HCT116 (cell line): ENCODE results near the gene TCF23. TPM values are rescaled to one million over a fixed set of nuclear protein-coding genes. Genes with fewer than 3 reads are reported as not detected.

Experiments used
- ATAC-seq: fragments of 200-7000 bp; cut with Tn5 transposase; 2 replicates; pipeline ENCODE4 v1.9.1; 2020; ENCODE audit warnings: mild to moderate bottlenecking, moderate library complexity
- BruUV-seq: library from RNA; stranded (reverse); fragments of 400-500 nt; replicated peaks from 2 replicates; lab custom pipeline; 2021; lab: Mats Ljungman, UMichigan
- CTCF ChIA-PET: fragments of 300-600 bp; sonication (Branson Sonifier 250); formaldehyde crosslinking; loops from one replicate; lab custom pipeline; 2021; ENCODE audit warnings: antibody characterized with exemption; lab: Charles Lee
- POLR2A ChIA-PET: fragments of 300-600, 350-600 bp; sonication (Branson Sonifier 250); formaldehyde crosslinking; loops from one replicate; lab custom pipeline; 2021; ENCODE audit warnings: antibody characterized with exemption; lab: Charles Lee
- RAD21 ChIA-PET, 2 experiments: fragments of 300-600 bp; sonication (Branson Sonifier 250); formaldehyde crosslinking; loops; one replicate each; lab custom pipeline; 2023; ENCODE audit warnings: low total read pairs in 2 of 2; ENCODE audit not compliant: uncharacterized antibody in 2 of 2, unreplicated experiment in 2 of 2, low non-redundant PET in 1 of 2; lab: Charles Lee
- DNase-seq: peaks from one replicate; pipeline ENCODE4 v3.0.0-alpha.2; 2010; ENCODE audit warnings: low read depth, low spot score
- H2AFZ ChIP-seq: fragments of 200-600 bp; shearing (Covaris generic), sonication (generic); 2 replicates; pipeline ENCODE4 v1.6.1; 2017; ENCODE audit warnings: low read depth, mixed run types, mixed read lengths, antibody characterized with exemption, low read length; ENCODE audit not compliant: poor library complexity, severe bottlenecking
- H3K27ac ChIP-seq: 2 replicates; pipeline ENCODE4 v1.5.1; 2012; ENCODE audit warnings: low read depth, low read length
- H3K27me3 ChIP-seq: fragments of 200-600 bp; sonication (generic); 2 replicates; pipeline ENCODE4 v1.6.1; 2016; ENCODE audit warnings: mixed run types, low read length, mixed read lengths; ENCODE audit not compliant: insufficient read depth
- H3K36me3 ChIP-seq, 2 experiments: fragments of 200-500 bp in 1 of 2; fragments of 200-600 bp in 1 of 2; sonication (Bioruptor generic) in 1 of 2; sonication (generic) in 1 of 2; 2 replicates each; pipeline versions ENCODE4 v1.5.1 to v1.6.1; 2014 to 2016; ENCODE audit warnings: low read length in 2 of 2, inconsistent platforms in 1 of 2, mixed read lengths in 1 of 2, mixed run types in 1 of 2; ENCODE audit not compliant: insufficient read depth in 2 of 2, control insufficient read depth in 1 of 2
- H3K4me1 ChIP-seq, 2 experiments: fragments of 200-600 bp in 1 of 2; sonication (generic) in 1 of 2; 2 replicates each; pipeline versions ENCODE4 v1.5.1 to v1.6.1; 2012 to 2017; ENCODE audit warnings: low read length in 2 of 2, inconsistent platforms in 1 of 2, mild to moderate bottlenecking in 1 of 2, mixed read lengths in 1 of 2, mixed run types in 1 of 2, moderate library complexity in 1 of 2; ENCODE audit not compliant: insufficient read depth in 2 of 2, control insufficient read depth in 1 of 2
- H3K4me2 ChIP-seq: fragments of 200-600 bp; sonication (generic); 2 replicates; pipeline ENCODE4 v1.6.1; 2017; ENCODE audit warnings: mixed run types, low read length, mixed read lengths
- H3K4me3 ChIP-seq, 2 experiments: fragments of 200-600 bp in 1 of 2; sonication (generic) in 1 of 2; replicated peaks in 1 of 2; 2 replicates each; pipeline ENCODE4 v1.5.1; 2011 to 2016; ENCODE audit warnings: low read length in 2 of 2, control low read depth in 1 of 2, low read depth in 1 of 2, mild to moderate bottlenecking in 1 of 2, mixed read lengths in 1 of 2, mixed run types in 1 of 2
- H3K79me2 ChIP-seq: fragments of 200-600 bp; sonication (generic); 2 replicates; pipeline ENCODE4 v1.6.1; 2017; ENCODE audit warnings: mild to moderate bottlenecking, mixed run types, low read length, moderate library complexity, mixed read lengths; ENCODE audit not compliant: insufficient read depth
- H3K9ac ChIP-seq: fragments of 200-600 bp; sonication (generic); 2 replicates; pipeline ENCODE4 v1.6.1; 2016; ENCODE audit warnings: low read length, mixed read lengths
- H3K9me2 ChIP-seq: fragments of 200-600 bp; sonication (generic), shearing (Covaris generic); 2 replicates; pipeline ENCODE4 v1.6.1; 2017; ENCODE audit warnings: mixed run types, mild to moderate bottlenecking, moderate library complexity; ENCODE audit not compliant: insufficient read depth
- H3K9me3 ChIP-seq, 2 experiments: fragments of 200-500 bp in 1 of 2; fragments of 200-600 bp in 1 of 2; sonication (Bioruptor generic) in 1 of 2; sonication (generic) in 1 of 2; 2 replicates each; pipeline ENCODE4 v1.6.1; 2014 to 2017; ENCODE audit warnings: low read length in 2 of 2, mixed read lengths in 2 of 2, inconsistent platforms in 1 of 2, low read depth in 1 of 2, mild to moderate bottlenecking in 1 of 2, mixed run types in 1 of 2, moderate library complexity in 1 of 2; ENCODE audit not compliant: control insufficient read depth in 1 of 2, insufficient read depth in 1 of 2
- H4K20me1 ChIP-seq: fragments of 200-600 bp; sonication (generic), shearing (Covaris generic); 2 replicates; pipeline ENCODE4 v1.6.1; 2017; ENCODE audit warnings: mixed run types, mild to moderate bottlenecking, moderate library complexity; ENCODE audit not compliant: insufficient read depth
- CBX3 ChIP-seq: IDR thresholded peaks from 2 replicates; pipeline ENCODE4 v1.6.1; 2012; ENCODE audit warnings: low read depth
- EGR1 ChIP-seq: IDR thresholded peaks from 2 replicates; pipeline ENCODE4 v1.6.1; 2012; ENCODE audit warnings: low read depth
- EZH2phosphoT487 ChIP-seq: fragments of 200-600 bp; IDR thresholded peaks from 2 replicates; pipeline ENCODE4 v1.6.1; 2018; ENCODE audit warnings: antibody characterized with exemption, borderline replicate concordance
- FOSL1 ChIP-seq: IDR thresholded peaks from 2 replicates; pipeline ENCODE4 v1.6.1; 2012; ENCODE audit warnings: low read depth
- JUND ChIP-seq: IDR thresholded peaks from 2 replicates; pipeline ENCODE4 v1.6.1; 2012
- MAX ChIP-seq: IDR thresholded peaks from 2 replicates; pipeline ENCODE4 v1.6.1; 2012
- POLR2A ChIP-seq: IDR thresholded peaks from 2 replicates; pipeline ENCODE4 v1.7.0; 2011; ENCODE audit warnings: borderline replicate concordance; ENCODE audit not compliant: insufficient read depth, insufficient read length; ENCODE audit errors: extremely low read depth
- POLR2AphosphoS5 ChIP-seq: IDR thresholded peaks from 2 replicates; pipeline ENCODE4 v1.6.1; 2011; ENCODE audit warnings: mild to moderate bottlenecking, low read depth, low read length, moderate library complexity
- RAD21 ChIP-seq: IDR thresholded peaks from 2 replicates; pipeline ENCODE4 v1.6.1; 2012; ENCODE audit warnings: low read depth, mild to moderate bottlenecking
- REST ChIP-seq: IDR thresholded peaks from 2 replicates; pipeline ENCODE4 v1.6.1; 2012; ENCODE audit warnings: low read depth
- SIN3A ChIP-seq: IDR thresholded peaks from 2 replicates; pipeline ENCODE4 v1.6.1; 2012; ENCODE audit warnings: low read depth
- SP1 ChIP-seq: IDR thresholded peaks from 2 replicates; pipeline ENCODE4 v1.6.1; 2012; ENCODE audit warnings: low read depth
- SRF ChIP-seq: IDR thresholded peaks from 2 replicates; pipeline ENCODE4 v1.6.1; 2012; ENCODE audit warnings: low read depth
- TCF7L2 ChIP-seq: IDR thresholded peaks from 2 replicates; pipeline ENCODE4 v1.7.0; 2011; ENCODE audit warnings: borderline replicate concordance, inconsistent platforms; ENCODE audit not compliant: insufficient read depth, insufficient read length; ENCODE audit errors: extremely low read depth
- YY1 ChIP-seq: IDR thresholded peaks from 2 replicates; pipeline ENCODE4 v1.6.1; 2011; ENCODE audit warnings: low read length, low read depth, moderate library complexity, mild to moderate bottlenecking; ENCODE audit not compliant: insufficient replicate concordance; ENCODE audit errors: extremely low read depth
- ZFX ChIP-seq: fragments of 450-650 bp; IDR thresholded peaks from 2 replicates; pipeline ENCODE4 v1.6.1; 2017
- ZNF274 ChIP-seq: fragments of 200-500 bp; sonication (Bioruptor generic); IDR thresholded peaks from 2 replicates; pipeline ENCODE4 v1.6.1; 2014; ENCODE audit warnings: mild to moderate bottlenecking, low read depth, low read length, inconsistent platforms
- intact Hi-C: fragments of 100-400 bp; cut with micrococcal nuclease; formaldehyde crosslinking; loops from 2 replicates; pipeline ENCODE4 v1.10.0; 2022
- total RNA-seq: library from RNA; stranded (reverse); gene quantifications from one replicate; pipeline ENCODE4 v1.2.1, GENCODE V29; 2021; ENCODE audit not compliant: unreplicated experiment
- TF ChIP-seq, protein P1 (sequence below), 3 experiments: fragments of 200-600 bp in 1 of 3; sonication (generic) in 1 of 3; IDR thresholded peaks in 2 of 3; conservative IDR thresholded peaks in 1 of 3; 2 replicates each; pipeline ENCODE4 v1.5.1; 2012 to 2017; ENCODE audit warnings: low read depth in 2 of 3, low read length in 2 of 3, antibody characterized with exemption in 1 of 3, borderline replicate concordance in 1 of 3, control low read depth in 1 of 3, mild to moderate bottlenecking in 1 of 3, mixed read lengths in 1 of 3, mixed run types in 1 of 3, moderate library complexity in 1 of 3; ENCODE audit not compliant: insufficient read depth in 1 of 3
- TF ChIP-seq, protein P2 (sequence below): IDR thresholded peaks from 2 replicates; pipeline ENCODE4 v1.6.1; 2012
- TF ChIP-seq, protein P3 (sequence below): IDR thresholded peaks from 2 replicates; pipeline ENCODE4 v1.6.1; 2011; ENCODE audit warnings: mild to moderate bottlenecking, low read length, moderate library complexity; ENCODE audit not compliant: insufficient replicate concordance; ENCODE audit errors: extremely low read depth

The TCF23 gene
- total RNA-seq, 1 experiment from 2014 or later: not detected

- Histone ChIP-seq H4K20me1 (no peaks in the 10 kb centered on the region), H3K79me2 (no peaks in the 10 kb centered on the region), H3K9me2 (no peaks in the 10 kb centered on the region), H3K36me3 (0 out of 4 replicates have a peak, but pooled peaks cover 0 to 2% of the 10 kb centered on the region in 2 experiments), H3K4me3 (no peak overlapping the region), H3K27ac (no peak overlapping the region), H3K4me1 (no peaks in the 10 kb centered on the region), H3K9me3 (no peaks in the 10 kb centered on the region), H3K9ac (no peak overlapping the region), H2AFZ (no peak overlapping the region), H3K4me2 (no peak overlapping the region), H3K27me3 (no peaks in the 10 kb centered on the region)
- DNase-seq (no peak), ATAC-seq (no peak)
- BruUV-seq: no TSS peak
- POLR2A ChIA-PET: no interaction called here
- TF ChIP-seq, protein P1, sequence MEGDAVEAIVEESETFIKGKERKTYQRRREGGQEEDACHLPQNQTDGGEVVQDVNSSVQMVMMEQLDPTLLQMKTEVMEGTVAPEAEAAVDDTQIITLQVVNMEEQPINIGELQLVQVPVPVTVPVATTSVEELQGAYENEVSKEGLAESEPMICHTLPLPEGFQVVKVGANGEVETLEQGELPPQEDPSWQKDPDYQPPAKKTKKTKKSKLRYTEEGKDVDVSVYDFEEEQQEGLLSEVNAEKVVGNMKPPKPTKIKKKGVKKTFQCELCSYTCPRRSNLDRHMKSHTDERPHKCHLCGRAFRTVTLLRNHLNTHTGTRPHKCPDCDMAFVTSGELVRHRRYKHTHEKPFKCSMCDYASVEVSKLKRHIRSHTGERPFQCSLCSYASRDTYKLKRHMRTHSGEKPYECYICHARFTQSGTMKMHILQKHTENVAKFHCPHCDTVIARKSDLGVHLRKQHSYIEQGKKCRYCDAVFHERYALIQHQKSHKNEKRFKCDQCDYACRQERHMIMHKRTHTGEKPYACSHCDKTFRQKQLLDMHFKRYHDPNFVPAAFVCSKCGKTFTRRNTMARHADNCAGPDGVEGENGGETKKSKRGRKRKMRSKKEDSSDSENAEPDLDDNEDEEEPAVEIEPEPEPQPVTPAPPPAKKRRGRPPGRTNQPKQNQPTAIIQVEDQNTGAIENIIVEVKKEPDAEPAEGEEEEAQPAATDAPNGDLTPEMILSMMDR (IDR thresholded peaks at IDR 0.05 in 2 of 3, conservative IDR thresholded peaks at IDR 0.05 in 1 of 3; ENCODE audit: borderline replicate concordance in 1 of 3, insufficient read depth in 1 of 3, low read depth in 2 of 3, low read length in 2 of 3): no peak
- no peak for TF ChIP-seq REST
- no peak for TF ChIP-seq EZH2phosphoT487
- no peak for TF ChIP-seq SRF
- TF ChIP-seq POLR2AphosphoS5: no peak
- TF ChIP-seq, protein P2, sequence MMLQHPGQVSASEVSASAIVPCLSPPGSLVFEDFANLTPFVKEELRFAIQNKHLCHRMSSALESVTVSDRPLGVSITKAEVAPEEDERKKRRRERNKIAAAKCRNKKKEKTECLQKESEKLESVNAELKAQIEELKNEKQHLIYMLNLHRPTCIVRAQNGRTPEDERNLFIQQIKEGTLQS: no peak
- TF ChIP-seq SP1: no peak
- TF ChIP-seq SIN3A: no peak
- TF ChIP-seq JUND: no peak
- TF ChIP-seq EGR1: no peak
- no peak for TF ChIP-seq CBX3
- TF ChIP-seq TCF7L2: no peak
- TF ChIP-seq POLR2A: no peak
- TF ChIP-seq FOSL1: no peak
- TF ChIP-seq ZFX: no peak
- no peak for TF ChIP-seq ZNF274
- TF ChIP-seq, protein P3, sequence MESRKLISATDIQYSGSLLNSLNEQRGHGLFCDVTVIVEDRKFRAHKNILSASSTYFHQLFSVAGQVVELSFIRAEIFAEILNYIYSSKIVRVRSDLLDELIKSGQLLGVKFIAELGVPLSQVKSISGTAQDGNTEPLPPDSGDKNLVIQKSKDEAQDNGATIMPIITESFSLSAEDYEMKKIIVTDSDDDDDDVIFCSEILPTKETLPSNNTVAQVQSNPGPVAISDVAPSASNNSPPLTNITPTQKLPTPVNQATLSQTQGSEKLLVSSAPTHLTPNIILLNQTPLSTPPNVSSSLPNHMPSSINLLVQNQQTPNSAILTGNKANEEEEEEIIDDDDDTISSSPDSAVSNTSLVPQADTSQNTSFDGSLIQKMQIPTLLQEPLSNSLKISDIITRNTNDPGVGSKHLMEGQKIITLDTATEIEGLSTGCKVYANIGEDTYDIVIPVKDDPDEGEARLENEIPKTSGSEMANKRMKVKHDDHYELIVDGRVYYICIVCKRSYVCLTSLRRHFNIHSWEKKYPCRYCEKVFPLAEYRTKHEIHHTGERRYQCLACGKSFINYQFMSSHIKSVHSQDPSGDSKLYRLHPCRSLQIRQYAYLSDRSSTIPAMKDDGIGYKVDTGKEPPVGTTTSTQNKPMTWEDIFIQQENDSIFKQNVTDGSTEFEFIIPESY: no peak
- TF ChIP-seq MAX: no peak
- no peak for TF ChIP-seq YY1
- no peak for TF ChIP-seq RAD21
- RAD21 ChIA-PET: no interaction called here
- CTCF ChIA-PET: no interaction called here
- intact Hi-C loops: no loop called here
These were observed 23.7 kb upstream of the TCF23 start for GRCh38 chr2:27125104-27125503.
